OCI-LY1 (cell line): ENCODE results near the gene MCHR1.

ENCODE experiments used
- EZH2 ChIP-seq: fragments of 200-600 bp; sonication (generic), shearing (Covaris generic); IDR thresholded peaks from 2 replicates; pipeline ENCODE4 v1.8.0; 2017; ENCODE audit warnings: borderline replicate concordance, mixed run types, mild to moderate bottlenecking, antibody characterized with exemption, low read length, moderate library complexity, mixed read lengths
- TF ChIP-seq, protein P1 (sequence below): fragments of 200-600 bp; sonication (generic), shearing (Covaris generic); IDR thresholded peaks from 2 replicates; pipeline ENCODE4 v1.5.1; 2017; ENCODE audit warnings: mild to moderate bottlenecking, antibody characterized with exemption, low read length, moderate library complexity, mixed read lengths

DNA sequence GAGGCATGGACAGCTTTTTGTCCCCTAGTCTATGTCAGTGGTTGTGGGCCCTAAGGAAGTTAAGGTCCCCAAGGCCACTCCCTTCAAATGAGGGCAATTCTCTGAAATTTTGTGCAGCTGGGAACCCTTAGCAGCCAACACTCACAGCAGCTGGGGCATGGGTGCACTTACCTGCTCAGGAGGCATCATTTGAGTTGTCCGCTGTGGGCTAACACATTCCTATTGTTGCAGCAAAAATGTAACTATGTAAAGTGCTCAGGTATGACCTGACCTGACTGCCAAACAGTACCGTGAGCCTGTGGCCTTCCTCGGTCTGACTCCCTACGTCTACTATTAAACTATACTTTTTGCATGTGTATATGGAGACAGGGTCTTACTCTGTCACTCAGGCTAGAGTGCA lies 37.0 kb upstream of the MCHR1 start:
- TF ChIP-seq, protein P1, sequence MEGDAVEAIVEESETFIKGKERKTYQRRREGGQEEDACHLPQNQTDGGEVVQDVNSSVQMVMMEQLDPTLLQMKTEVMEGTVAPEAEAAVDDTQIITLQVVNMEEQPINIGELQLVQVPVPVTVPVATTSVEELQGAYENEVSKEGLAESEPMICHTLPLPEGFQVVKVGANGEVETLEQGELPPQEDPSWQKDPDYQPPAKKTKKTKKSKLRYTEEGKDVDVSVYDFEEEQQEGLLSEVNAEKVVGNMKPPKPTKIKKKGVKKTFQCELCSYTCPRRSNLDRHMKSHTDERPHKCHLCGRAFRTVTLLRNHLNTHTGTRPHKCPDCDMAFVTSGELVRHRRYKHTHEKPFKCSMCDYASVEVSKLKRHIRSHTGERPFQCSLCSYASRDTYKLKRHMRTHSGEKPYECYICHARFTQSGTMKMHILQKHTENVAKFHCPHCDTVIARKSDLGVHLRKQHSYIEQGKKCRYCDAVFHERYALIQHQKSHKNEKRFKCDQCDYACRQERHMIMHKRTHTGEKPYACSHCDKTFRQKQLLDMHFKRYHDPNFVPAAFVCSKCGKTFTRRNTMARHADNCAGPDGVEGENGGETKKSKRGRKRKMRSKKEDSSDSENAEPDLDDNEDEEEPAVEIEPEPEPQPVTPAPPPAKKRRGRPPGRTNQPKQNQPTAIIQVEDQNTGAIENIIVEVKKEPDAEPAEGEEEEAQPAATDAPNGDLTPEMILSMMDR, result no peak
- TF ChIP-seq EZH2, result no peak
